HEK293 (cell line): ENCODE results near the gene UBA1.

Experiments
- CTCF ChIP-seq: fragments of 450-650 bp; formaldehyde crosslinking; IDR thresholded peaks from 2 replicates; pipeline ENCODE4 v1.5.1; 2016; ENCODE audit warnings: missing biosample characterization, missing genetic modification characterization
- ZNF114 ChIP-seq: fragments of 450-650 bp; formaldehyde crosslinking; IDR thresholded peaks from 2 replicates; pipeline ENCODE4 v1.5.0; 2017; ENCODE audit warnings: missing biosample characterization, missing genetic modification characterization

GRCh38 chrX:47189906-47190305 is 3.7 kb upstream of the UBA1 start:
- TF ChIP-seq CTCF (tag by site-specific recombination) (no peak), ZNF114 (tag by site-specific recombination) (no peak)
